HepG2 (cell line): ENCODE data around the gene BCAR3. TPM values are rescaled to one million over a fixed set of nuclear protein-coding genes. Genes with fewer than 3 reads are reported as not detected.

Source experiments
- HNF4A ChIP-seq: sonication (generic); formaldehyde crosslinking; IDR thresholded peaks from 2 replicates; pipeline ENCODE4 v1.4.0; 2020; ENCODE audit warnings: missing genetic modification reagents
- HNF4G ChIP-seq, 2 experiments: sonication (generic) in 1 of 2; formaldehyde crosslinking in 1 of 2; IDR thresholded peaks; 2 replicates each; pipeline versions ENCODE4 v1.4.0 to v1.6.1; 2011 to 2020; ENCODE audit warnings: borderline replicate concordance in 2 of 2, low read depth in 2 of 2, mild to moderate bottlenecking in 2 of 2, low read length in 1 of 2, missing genetic modification reagents in 1 of 2, moderate library complexity in 1 of 2
- ISL2 ChIP-seq: sonication (generic); formaldehyde crosslinking; IDR thresholded peaks from 2 replicates; pipeline ENCODE4 v1.5.0; 2020; ENCODE audit warnings: missing genetic modification reagents
- NR2F6 ChIP-seq, 2 experiments: IDR thresholded peaks; 2 replicates each; pipeline ENCODE4 v1.6.1; 2016; ENCODE audit warnings: antibody characterized with exemption in 1 of 2, mild to moderate bottlenecking in 1 of 2
- POLR2G ChIP-seq: fragments of 200-400 bp; formaldehyde crosslinking; IDR thresholded peaks from 2 replicates; pipeline ENCODE4 v1.6.1; 2018; ENCODE audit warnings: mild to moderate bottlenecking, low read depth, low read length, moderate library complexity
- PTBP1 ChIP-seq: fragments of 200-400 bp; formaldehyde crosslinking; IDR thresholded peaks from 2 replicates; pipeline ENCODE4 v1.6.1; 2018; ENCODE audit warnings: low read length, low read depth; ENCODE audit not compliant: poor library complexity, severe bottlenecking
- RFX5 ChIP-seq: IDR thresholded peaks from 2 replicates; pipeline ENCODE4 v1.6.1; 2011; ENCODE audit warnings: low read depth, low read length, improper control_type of control experiment
- RXRB ChIP-seq: IDR thresholded peaks from 2 replicates; pipeline ENCODE4 v1.6.1; 2016; ENCODE audit warnings: borderline replicate concordance, missing genetic modification reagents, missing compliant biosample characterization
- SMARCE1 ChIP-seq: fragments of 450-650 bp; IDR thresholded peaks from 2 replicates; pipeline ENCODE4 v1.6.1; 2017; ENCODE audit warnings: borderline replicate concordance
- ZNF496 ChIP-seq: sonication (generic); formaldehyde crosslinking; IDR thresholded peaks from 2 replicates; pipeline ENCODE4 v1.8.1; 2023; ENCODE audit warnings: mild to moderate bottlenecking, moderate library complexity, missing genetic modification reagents; ENCODE audit not compliant: insufficient replicate concordance
- ZNF558 ChIP-seq: sonication (generic); formaldehyde crosslinking; IDR thresholded peaks from 2 replicates; pipeline ENCODE4 v1.9.0; 2022; ENCODE audit warnings: mild to moderate bottlenecking, missing genetic modification reagents, borderline replicate concordance
- ZNF614 ChIP-seq: IDR thresholded peaks from 2 replicates; pipeline ENCODE4 v1.6.1; 2018; ENCODE audit warnings: missing biosample characterization, missing genetic modification reagents, inconsistent platforms, borderline replicate concordance
- ZNF616 ChIP-seq: sonication (generic); formaldehyde crosslinking; IDR thresholded peaks from 2 replicates; pipeline ENCODE4 v1.5.0; 2020; ENCODE audit warnings: low read depth, mild to moderate bottlenecking, missing genetic modification reagents
- ZNF772 ChIP-seq: sonication (generic); formaldehyde crosslinking; IDR thresholded peaks from 2 replicates; pipeline ENCODE4 v1.5.0; 2020; ENCODE audit warnings: mild to moderate bottlenecking, missing genetic modification reagents
- ZNF891 ChIP-seq: sonication (generic); formaldehyde crosslinking; IDR thresholded peaks from 2 replicates; pipeline ENCODE4 v1.5.0; 2020; ENCODE audit warnings: mild to moderate bottlenecking, missing genetic modification reagents
- polyA plus RNA-seq, 8 experiments: library from polyadenylated mRNA; depleted of rRNA in 3 of 8; stranded (reverse) in 7 of 8; unstranded in 1 of 8; fragments of >200 nt; fragmentation: Illumina TruSeq in 4 of 8; extraction: Trizol in 4 of 8; gene quantifications; 2 replicates each; pipeline versions ENCODE4 v1.2.1 to v1.2.3, GENCODE V29; 2011 to 2016; ENCODE audit warnings: low read depth in 4 of 8, missing spikeins in 1 of 8, mixed read lengths in 1 of 8; ENCODE audit not compliant: insufficient read depth in 1 of 8
- total RNA-seq, 5 experiments: library from RNA; depleted of rRNA; stranded (reverse); fragments of >200 nt; fragmentation: Illumina TruSeq; extraction: Trizol; gene quantifications; 2 replicates each; pipeline ENCODE4 v1.2.3, GENCODE V29; 2016; ENCODE audit warnings: low read depth in 1 of 5
- TF ChIP-seq, protein P1 (sequence below): sonication (generic); formaldehyde crosslinking; IDR thresholded peaks from 2 replicates; pipeline ENCODE4 v1.4.0; 2020; ENCODE audit warnings: mild to moderate bottlenecking, missing genetic modification reagents
- TF ChIP-seq, protein P2 (sequence below): IDR thresholded peaks from 2 replicates; pipeline ENCODE4 v1.4.0; 2020; ENCODE audit warnings: mild to moderate bottlenecking, missing genetic modification reagents

The BCAR3 gene
- total and polyA plus RNA-seq, 2 of the 13 experiments (the other 11 are each of a cell fraction or from before 2014, with no cell fraction given): 3.6 to 4.8 TPM

DNA sequence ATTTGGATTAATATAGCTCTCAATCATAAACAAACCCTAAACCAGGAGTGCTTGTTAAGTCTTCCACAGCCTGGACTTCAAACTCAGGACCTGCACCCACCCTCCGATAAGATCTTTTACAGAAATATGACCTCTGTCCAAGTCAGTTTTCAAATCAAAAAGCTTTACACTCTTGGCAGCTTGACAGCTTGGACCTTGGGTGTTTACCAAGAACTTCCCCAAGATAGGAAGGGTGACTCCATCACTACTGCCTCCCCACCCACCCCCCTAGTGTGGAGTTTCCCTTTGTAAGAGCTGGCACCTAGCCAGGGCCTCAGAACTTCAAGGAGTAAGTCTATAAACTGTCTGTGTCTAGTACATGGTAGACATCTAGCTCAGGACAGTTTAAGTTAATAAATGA lies 9.6 kb downstream of the BCAR3 start (continued):
- TF ChIP-seq ISL2 (CRISPR knock-in tag): no peak
- no peak for TF ChIP-seq RFX5
- TF ChIP-seq ZNF772 (CRISPR knock-in tag): no peak
- no peak for TF ChIP-seq POLR2G
- TF ChIP-seq HNF4A (CRISPR knock-in tag): peak; percentile 73
- no peak for TF ChIP-seq ZNF614 (CRISPR knock-in tag)
- TF ChIP-seq, protein P1, sequence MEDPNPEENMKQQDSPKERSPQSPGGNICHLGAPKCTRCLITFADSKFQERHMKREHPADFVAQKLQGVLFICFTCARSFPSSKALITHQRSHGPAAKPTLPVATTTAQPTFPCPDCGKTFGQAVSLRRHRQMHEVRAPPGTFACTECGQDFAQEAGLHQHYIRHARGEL: no peak
- TF ChIP-seq HNF4G (IDR thresholded peaks at IDR 0.05; ENCODE audit: borderline replicate concordance, low read depth, low read length): peak; percentile 14; the same call in 1 of the 2 replicates
- TF ChIP-seq HNF4G (CRISPR knock-in tag; IDR thresholded peaks at IDR 0.05; ENCODE audit: borderline replicate concordance, low read depth): no peak
- TF ChIP-seq ZNF616 (CRISPR knock-in tag): no peak
- TF ChIP-seq ZNF496 (CRISPR knock-in tag): no peak
- TF ChIP-seq ZNF891 (CRISPR knock-in tag): no peak
- peak; percentile 31; the same call in 1 of the 2 replicates for TF ChIP-seq NR2F6 (IDR thresholded peaks at IDR 0.05)
- TF ChIP-seq NR2F6 (CRISPR knock-in tag; IDR thresholded peaks at IDR 0.05): no peak
- TF ChIP-seq PTBP1: no peak
- TF ChIP-seq RXRB (CRISPR knock-in tag): peak; percentile 13; the same call in 1 of the 2 replicates
- no peak for TF ChIP-seq ZNF558 (CRISPR knock-in tag)
- TF ChIP-seq, protein P2, sequence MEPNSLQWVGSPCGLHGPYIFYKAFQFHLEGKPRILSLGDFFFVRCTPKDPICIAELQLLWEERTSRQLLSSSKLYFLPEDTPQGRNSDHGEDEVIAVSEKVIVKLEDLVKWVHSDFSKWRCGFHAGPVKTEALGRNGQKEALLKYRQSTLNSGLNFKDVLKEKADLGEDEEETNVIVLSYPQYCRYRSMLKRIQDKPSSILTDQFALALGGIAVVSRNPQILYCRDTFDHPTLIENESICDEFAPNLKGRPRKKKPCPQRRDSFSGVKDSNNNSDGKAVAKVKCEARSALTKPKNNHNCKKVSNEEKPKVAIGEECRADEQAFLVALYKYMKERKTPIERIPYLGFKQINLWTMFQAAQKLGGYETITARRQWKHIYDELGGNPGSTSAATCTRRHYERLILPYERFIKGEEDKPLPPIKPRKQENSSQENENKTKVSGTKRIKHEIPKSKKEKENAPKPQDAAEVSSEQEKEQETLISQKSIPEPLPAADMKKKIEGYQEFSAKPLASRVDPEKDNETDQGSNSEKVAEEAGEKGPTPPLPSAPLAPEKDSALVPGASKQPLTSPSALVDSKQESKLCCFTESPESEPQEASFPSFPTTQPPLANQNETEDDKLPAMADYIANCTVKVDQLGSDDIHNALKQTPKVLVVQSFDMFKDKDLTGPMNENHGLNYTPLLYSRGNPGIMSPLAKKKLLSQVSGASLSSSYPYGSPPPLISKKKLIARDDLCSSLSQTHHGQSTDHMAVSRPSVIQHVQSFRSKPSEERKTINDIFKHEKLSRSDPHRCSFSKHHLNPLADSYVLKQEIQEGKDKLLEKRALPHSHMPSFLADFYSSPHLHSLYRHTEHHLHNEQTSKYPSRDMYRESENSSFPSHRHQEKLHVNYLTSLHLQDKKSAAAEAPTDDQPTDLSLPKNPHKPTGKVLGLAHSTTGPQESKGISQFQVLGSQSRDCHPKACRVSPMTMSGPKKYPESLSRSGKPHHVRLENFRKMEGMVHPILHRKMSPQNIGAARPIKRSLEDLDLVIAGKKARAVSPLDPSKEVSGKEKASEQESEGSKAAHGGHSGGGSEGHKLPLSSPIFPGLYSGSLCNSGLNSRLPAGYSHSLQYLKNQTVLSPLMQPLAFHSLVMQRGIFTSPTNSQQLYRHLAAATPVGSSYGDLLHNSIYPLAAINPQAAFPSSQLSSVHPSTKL (CRISPR knock-in tag): peak; percentile 50; the same call in 1 of the 2 replicates
- TF ChIP-seq SMARCE1: no peak
